Astrocyte of the spinal cord (primary cell): ENCODE data around the gene PI16.
A peak's percentile ranks its signal among the peaks of the same experiment; 100 is the strongest.

ENCODE experiments used
- DNase-seq: peaks from one replicate; pipeline ENCODE4 v3.0.0; 2011; ENCODE audit warnings: low read depth, low spot score
- H3K4me3 ChIP-seq: 2 replicates; pipeline ENCODE4 v1.5.1; 2011; ENCODE audit warnings: low read depth, mild to moderate bottlenecking, low read length, moderate library complexity
- in situ Hi-C: cut with HindIII; loops from 2 replicates; pipeline ENCODE4 v1.10.0; 2017; ENCODE audit warnings: low sequenced_read_pairs
- TF ChIP-seq, protein P1 (sequence below): IDR thresholded peaks from 2 replicates; pipeline ENCODE4 v1.5.1; 2012; ENCODE audit warnings: low read depth, mild to moderate bottlenecking, low read length, inconsistent platforms

The PI16 gene, protein sequence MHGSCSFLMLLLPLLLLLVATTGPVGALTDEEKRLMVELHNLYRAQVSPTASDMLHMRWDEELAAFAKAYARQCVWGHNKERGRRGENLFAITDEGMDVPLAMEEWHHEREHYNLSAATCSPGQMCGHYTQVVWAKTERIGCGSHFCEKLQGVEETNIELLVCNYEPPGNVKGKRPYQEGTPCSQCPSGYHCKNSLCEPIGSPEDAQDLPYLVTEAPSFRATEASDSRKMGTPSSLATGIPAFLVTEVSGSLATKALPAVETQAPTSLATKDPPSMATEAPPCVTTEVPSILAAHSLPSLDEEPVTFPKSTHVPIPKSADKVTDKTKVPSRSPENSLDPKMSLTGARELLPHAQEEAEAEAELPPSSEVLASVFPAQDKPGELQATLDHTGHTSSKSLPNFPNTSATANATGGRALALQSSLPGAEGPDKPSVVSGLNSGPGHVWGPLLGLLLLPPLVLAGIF

DNA sequence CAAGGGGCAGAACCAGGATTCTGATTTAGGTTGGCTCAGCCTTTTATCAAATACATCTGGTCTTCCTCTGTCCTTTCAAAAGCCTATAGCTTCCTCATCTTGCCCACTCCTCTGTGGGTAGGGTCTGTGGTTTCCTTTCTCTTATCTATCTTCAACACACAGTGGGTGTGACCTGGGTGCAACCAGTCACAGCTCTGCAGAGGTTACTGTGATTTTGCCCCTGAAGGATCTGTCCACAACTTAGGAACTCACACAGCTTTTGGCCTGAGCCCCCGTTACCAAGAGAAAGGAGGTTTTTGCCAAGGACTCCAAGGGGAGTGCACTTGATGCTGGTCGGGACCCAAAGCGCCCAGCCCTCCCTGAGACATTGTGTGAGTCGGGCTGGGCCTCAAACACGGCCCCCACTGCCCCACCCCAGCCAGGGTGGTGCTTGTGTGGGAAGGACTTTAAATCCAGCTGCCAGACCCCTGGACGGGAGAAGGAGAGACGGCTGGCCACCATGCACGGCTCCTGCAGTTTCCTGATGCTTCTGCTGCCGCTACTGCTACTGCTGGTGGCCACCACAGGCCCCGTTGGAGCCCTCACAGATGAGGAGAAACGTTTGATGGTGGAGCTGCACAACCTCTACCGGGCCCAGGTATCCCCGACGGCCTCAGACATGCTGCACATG, at the start of gene PI16:
Gene PI16 (plus strand): TSS at position 477 of the 670 bp plus-strand sequence. CDS start 23 bp downstream, at position 500.
- no peak for DNase-seq
- TF ChIP-seq, protein P1, sequence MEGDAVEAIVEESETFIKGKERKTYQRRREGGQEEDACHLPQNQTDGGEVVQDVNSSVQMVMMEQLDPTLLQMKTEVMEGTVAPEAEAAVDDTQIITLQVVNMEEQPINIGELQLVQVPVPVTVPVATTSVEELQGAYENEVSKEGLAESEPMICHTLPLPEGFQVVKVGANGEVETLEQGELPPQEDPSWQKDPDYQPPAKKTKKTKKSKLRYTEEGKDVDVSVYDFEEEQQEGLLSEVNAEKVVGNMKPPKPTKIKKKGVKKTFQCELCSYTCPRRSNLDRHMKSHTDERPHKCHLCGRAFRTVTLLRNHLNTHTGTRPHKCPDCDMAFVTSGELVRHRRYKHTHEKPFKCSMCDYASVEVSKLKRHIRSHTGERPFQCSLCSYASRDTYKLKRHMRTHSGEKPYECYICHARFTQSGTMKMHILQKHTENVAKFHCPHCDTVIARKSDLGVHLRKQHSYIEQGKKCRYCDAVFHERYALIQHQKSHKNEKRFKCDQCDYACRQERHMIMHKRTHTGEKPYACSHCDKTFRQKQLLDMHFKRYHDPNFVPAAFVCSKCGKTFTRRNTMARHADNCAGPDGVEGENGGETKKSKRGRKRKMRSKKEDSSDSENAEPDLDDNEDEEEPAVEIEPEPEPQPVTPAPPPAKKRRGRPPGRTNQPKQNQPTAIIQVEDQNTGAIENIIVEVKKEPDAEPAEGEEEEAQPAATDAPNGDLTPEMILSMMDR: no peak
- no peak within 1 kb of the TSS for H3K4me3 ChIP-seq
- in situ Hi-C loops: no loop called here

DNA sequence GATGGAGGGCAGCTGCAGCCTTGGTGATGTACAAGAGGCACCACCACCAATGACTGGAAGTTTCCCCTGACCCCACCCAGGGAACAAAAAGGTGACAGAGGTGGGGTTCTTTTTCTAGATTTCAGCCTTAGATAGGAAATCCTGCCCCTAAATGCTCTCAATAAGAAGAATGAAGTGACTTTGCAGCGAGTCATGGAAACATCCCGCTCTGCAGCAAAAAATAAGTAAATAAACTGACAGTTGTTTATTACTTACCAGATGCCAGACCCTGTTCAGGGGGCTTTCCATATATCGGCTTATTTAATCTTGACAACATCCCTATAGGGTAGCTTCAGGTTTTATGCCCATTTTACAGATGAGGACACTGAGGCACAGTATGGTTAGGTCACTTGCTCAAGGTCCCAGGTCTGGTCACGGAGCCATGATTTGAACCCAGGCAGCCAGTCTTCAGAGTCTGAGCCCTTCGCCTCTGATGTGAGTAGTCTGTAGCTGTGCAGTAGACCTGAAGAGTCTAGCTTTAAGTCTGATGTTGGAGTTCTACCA, 49.6 kb upstream of the PI16 start:
- TF ChIP-seq, protein P1: no peak
- DNase-seq: no peak
- in situ Hi-C loops: no loop called here
- no peak overlapping the region for H3K4me3 ChIP-seq

DNA sequence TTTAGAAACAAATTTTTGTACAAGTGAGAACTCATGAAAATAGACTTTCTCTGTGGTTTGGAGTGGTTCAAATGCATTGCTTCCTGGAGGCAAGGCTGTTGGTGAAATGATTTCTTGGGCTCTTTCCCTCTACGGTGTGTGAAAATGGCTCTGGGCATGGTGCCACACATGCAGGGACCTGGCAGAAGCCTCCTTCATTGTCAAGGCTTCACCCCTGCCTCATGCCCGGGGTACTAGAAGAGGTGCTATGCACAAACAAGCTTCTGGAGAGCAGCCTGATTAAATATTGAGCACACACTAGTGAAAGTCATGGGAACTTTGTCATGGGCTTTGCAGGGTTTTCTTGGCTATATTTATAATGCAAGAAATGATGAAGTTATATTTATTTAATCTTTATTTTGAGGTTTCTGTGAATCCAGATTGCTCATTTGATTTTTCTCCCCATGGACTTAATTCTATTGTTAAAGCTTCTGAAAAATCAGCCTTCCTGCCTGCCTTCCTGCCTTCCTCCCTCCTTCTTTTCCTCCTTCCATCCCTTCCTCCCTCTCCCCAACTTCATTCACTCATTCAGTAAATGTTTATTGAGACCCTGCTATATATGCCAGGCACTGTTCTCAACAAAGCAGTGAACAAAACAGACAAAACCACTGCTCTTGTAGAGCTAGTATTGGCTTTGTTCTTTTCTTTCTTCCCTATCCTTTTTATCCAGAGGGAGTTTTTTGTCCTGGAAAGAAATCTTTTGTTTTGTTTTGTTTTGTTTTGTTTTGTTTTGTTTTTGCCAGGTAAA, 47.8 kb upstream of the PI16 start:
- no peak overlapping the region for H3K4me3 ChIP-seq
- no peak for DNase-seq
- TF ChIP-seq, protein P1: no peak
- in situ Hi-C loops: no loop called here

DNA sequence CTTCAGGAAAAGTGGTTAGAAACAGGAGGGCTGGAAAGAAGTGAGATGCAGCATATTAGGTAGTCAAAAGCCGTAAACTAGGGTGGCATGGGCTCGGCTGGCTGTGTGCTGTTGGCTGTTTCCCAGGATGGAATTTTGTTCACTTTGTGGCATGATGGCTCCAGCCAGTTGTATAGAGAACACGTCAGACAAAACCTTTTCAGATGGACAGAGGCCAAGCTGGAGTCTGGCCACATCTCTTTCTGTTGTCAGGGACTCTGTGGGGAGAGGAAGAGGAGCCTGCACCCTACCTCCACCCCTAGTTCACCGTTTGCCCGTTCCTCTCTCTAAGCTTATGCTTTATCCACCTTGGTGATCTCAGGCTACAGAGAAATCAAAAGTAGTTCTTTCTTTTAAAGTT, 46.8 kb upstream of the PI16 start:
- in situ Hi-C loops: no loop called here
- TF ChIP-seq, protein P1: no peak
- DNase-seq: peak; percentile 83
- no peak overlapping the region for H3K4me3 ChIP-seq

DNA sequence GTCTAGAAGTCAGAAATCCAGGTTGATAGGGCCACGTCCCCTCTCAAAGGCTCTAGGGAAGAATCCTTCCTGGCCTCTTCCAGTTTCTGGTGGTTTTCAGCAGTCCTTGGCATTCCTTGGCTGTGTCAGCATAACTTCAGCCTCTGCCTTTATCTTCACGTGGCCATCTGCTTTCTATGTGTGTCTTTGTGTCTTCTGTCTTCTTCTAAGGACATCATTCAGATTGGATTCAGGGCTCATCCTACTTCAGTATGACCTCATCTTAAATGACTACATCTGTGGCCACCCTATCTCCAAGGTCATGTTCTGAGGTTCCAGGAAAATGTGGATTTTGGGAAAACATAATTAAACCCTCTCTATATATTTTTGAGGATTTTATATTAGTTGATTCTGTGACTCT, 45.8 kb upstream of the PI16 start:
- in situ Hi-C loops: no loop called here
- TF ChIP-seq, protein P1: no peak
- no peak for DNase-seq
- no peak overlapping the region for H3K4me3 ChIP-seq

DNA sequence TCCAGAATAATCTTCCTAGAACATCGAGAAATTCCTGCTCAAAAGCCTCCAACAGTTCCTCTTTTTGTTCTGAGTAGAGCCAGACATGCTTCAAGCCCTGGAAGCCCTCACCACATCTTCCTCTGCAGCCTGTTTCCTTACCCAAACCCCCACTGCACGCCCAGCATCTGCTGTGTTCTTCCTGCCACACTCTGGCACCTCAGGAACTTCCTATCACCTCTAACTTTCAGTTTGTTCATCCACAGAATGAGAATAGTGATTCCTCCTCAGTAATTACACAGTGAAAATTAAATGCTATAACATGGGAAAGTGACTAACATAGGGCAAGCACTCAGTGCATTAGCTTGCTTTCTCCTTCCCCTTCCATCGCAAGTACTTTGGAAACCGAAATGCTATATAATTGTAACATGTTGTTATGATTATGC, 42.5 kb upstream of the PI16 start:
- in situ Hi-C loops: no loop called here
- H3K4me3 ChIP-seq: no peak overlapping the region
- no peak for DNase-seq
- TF ChIP-seq, protein P1: no peak
